ENCODE results near the gene CDH24. TPM values are rescaled to one million over a fixed set of nuclear protein-coding genes. Genes with fewer than 3 reads are reported as not detected.

The CDH24 gene
- total and polyA plus RNA-seq, 2 of the 13 experiments (the other 11 are each of a cell fraction or from before 2014, with no cell fraction given), result 0.69 to 0.99 TPM

GRCh38 chr14:23057757-23058653 lies 685 bp upstream of the CDH24 start (continued):
- TF ChIP-seq ZXDC (CRISPR knock-in tag; IDR thresholded peaks at IDR 0.05) (no peak; the same call in 1 of the 2 replicates), KDM5B (CRISPR knock-in tag; IDR thresholded peaks at IDR 0.05; ENCODE audit: borderline replicate concordance) (peak; percentile 98), ZNF781 (CRISPR knock-in tag; IDR thresholded peaks at IDR 0.05; ENCODE audit: borderline replicate concordance, not compliant biosample characterization) (peak; percentile 84), HBP1 (CRISPR knock-in tag; IDR thresholded peaks at IDR 0.05; ENCODE audit: low read depth) (no peak; the same call in 1 of the 2 replicates), ATF3 (CRISPR knock-in tag; IDR thresholded peaks at IDR 0.05) (0 out of 2 replicates have a peak, but pooled peaks have one; percentile 43), ZBTB34 (CRISPR knock-in tag; IDR thresholded peaks at IDR 0.05) (no peak), NFIB (CRISPR knock-in tag; IDR thresholded peaks at IDR 0.05; ENCODE audit: borderline replicate concordance) (no peak), PBX2 (CRISPR knock-in tag; IDR thresholded peaks at IDR 0.05) (no peak; the same call in 1 of the 2 replicates), NCOA2 (CRISPR knock-in tag; IDR thresholded peaks at IDR 0.05) (peak; percentile 45; the same call in 1 of the 2 replicates), SSRP1 (CRISPR knock-in tag; IDR thresholded peaks at IDR 0.05) (no peak; the same call in 1 of the 2 replicates), ZNF598 (CRISPR knock-in tag; IDR thresholded peaks at IDR 0.05; ENCODE audit: borderline replicate concordance) (peak; percentile 97; the same call in 1 of the 2 replicates), SMAD3 (CRISPR knock-in tag; IDR thresholded peaks at IDR 0.05) (peak; percentile 45; the same call in 1 of the 2 replicates), ZFAT (CRISPR knock-in tag; conservative IDR thresholded peaks at IDR 0.05) (no peak), DNMT3B (CRISPR knock-in tag; conservative IDR thresholded peaks at IDR 0.05) (0 out of 2 replicates have a peak, but pooled peaks have one; percentile 85), RELA (CRISPR knock-in tag; IDR thresholded peaks at IDR 0.05) (peak; percentile 73), ZFP36 (IDR thresholded peaks at IDR 0.05; ENCODE audit: borderline replicate concordance, low read depth, low read length, partially characterized antibody) (peak; percentile 48), ZNF124 (CRISPR knock-in tag; IDR thresholded peaks at IDR 0.05) (no peak), RXRB (CRISPR knock-in tag; IDR thresholded peaks at IDR 0.05; ENCODE audit: borderline replicate concordance) (peak; percentile 73; the same call in 1 of the 2 replicates), ZNF615 (CRISPR knock-in tag; IDR thresholded peaks at IDR 0.05; ENCODE audit: borderline replicate concordance) (0 out of 2 replicates have a peak, but pooled peaks have one; percentile 76), U2AF1 (optimal IDR thresholded peaks at IDR 0.05; ENCODE audit: low read depth, low read length) (no peak), THAP7 (CRISPR knock-in tag; IDR thresholded peaks at IDR 0.05) (peak; percentile 83; the same call in 1 of the 2 replicates)
